Measurements from ENCODE around the gene COLEC12.
A peak's percentile ranks its signal among the peaks of the same experiment; 100 is the strongest.

COLEC12 gene

DNA sequence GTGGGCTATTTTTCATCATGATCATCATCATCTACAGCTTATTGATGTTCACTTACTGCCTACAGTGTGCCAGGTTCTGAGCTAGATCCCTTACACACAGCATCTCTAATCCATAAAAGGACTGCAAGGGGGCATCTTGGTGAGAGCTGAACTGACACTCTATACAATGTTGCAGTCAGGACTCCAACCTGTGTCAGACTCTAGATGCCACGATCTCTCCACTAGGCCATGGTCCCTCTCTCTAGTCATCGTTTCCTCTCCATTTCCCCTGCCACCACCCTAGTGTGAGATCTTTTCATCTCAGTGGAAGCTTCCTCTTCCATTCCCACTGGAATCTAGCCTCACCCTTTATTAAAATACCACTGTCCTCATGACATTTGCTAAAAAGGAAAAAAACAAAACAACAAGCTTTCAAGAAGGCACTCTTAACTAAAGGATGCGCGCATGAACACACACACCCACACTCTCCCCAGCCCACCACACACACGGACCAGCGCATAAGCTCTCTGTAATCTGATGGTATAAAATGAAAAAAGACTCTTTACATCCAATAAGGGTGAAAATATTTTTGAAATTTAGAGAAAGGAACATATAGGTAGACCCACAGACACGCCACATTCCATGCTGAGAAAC, 139.3 kb downstream of the COLEC12 start:
- TF ChIP-seq, protein P1, sequence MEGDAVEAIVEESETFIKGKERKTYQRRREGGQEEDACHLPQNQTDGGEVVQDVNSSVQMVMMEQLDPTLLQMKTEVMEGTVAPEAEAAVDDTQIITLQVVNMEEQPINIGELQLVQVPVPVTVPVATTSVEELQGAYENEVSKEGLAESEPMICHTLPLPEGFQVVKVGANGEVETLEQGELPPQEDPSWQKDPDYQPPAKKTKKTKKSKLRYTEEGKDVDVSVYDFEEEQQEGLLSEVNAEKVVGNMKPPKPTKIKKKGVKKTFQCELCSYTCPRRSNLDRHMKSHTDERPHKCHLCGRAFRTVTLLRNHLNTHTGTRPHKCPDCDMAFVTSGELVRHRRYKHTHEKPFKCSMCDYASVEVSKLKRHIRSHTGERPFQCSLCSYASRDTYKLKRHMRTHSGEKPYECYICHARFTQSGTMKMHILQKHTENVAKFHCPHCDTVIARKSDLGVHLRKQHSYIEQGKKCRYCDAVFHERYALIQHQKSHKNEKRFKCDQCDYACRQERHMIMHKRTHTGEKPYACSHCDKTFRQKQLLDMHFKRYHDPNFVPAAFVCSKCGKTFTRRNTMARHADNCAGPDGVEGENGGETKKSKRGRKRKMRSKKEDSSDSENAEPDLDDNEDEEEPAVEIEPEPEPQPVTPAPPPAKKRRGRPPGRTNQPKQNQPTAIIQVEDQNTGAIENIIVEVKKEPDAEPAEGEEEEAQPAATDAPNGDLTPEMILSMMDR (IDR thresholded peaks at IDR 0.05; ENCODE audit: insufficient read depth, low read depth, low read length, missing control alignments) = no peak
- DNase-seq (ENCODE audit: low read depth) = no peak
- no peak overlapping the region for H3K4me3 ChIP-seq (ENCODE audit: low read length)

DNA sequence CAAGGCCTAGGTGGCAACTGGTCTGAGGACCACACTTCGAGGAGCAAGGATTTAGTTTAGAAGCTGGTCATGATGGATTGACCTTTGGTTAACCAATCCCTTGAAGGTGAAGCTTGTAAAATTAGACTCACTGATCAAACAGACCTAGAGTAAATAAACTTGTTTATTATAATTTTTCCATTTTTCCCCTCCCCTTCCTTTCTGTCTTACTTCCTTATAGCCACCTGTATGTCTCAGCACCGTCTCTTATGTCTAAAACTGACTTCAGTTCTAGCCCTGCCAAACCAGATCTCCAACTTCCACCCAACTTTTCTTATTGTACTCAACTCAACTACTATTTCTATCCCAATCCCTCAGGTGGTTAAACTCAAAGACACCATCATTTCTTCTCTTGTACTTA, 139.8 kb downstream of the COLEC12 start:
- no peak overlapping the region for H3K4me3 ChIP-seq (ENCODE audit: low read length)
- TF ChIP-seq, protein P1 (IDR thresholded peaks at IDR 0.05; ENCODE audit: insufficient read depth, low read depth, low read length, missing control alignments) = no peak
- DNase-seq (ENCODE audit: low read depth) = no peak

DNA sequence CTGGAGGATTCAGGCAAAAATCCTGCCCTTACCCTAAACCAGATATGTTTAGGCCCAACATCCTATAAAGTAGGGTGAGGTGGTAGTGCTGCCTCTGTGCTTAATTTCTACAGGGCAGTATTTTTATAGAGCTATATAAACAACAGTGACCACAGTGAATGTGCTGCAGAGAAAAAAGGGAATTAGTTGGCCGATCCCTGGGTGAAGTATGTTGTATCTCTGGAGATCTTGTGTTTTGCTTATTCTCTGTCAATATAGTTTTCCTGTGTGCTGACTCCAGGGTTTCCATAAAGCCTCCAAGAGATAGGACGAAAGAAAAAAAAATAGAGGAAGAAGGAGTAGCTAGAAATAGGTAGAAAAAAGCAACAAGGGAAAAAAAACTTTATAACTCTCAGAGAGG, 143.7 kb downstream of the COLEC12 start:
- H3K4me3 ChIP-seq (ENCODE audit: low read length) = no peak overlapping the region
- TF ChIP-seq, protein P1 (IDR thresholded peaks at IDR 0.05; ENCODE audit: insufficient read depth, low read depth, low read length, missing control alignments) = no peak
- DNase-seq (ENCODE audit: low read depth) = no peak

DNA sequence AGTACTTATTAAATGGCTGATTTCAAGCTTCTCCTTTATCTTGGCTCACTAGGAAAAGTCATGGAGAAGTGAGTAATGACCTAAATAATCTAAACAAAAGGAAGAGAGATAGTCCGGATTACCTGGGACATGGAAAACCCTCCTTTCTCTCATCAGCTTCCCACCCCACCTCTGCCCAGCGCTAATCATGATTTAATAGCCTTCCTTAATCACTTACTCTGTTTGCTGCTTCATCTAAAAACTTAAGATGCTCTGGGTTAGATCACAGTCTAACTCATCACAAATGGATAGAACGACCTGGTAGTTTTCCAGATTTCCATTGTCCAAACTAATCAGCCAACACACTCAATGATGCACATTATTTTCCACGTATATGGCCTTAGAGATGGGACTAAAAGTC, 144.8 kb downstream of the COLEC12 start:
- no peak overlapping the region for H3K4me3 ChIP-seq (ENCODE audit: low read length)
- no peak for DNase-seq (ENCODE audit: low read depth)
- TF ChIP-seq, protein P1 (IDR thresholded peaks at IDR 0.05; ENCODE audit: insufficient read depth, low read depth, low read length, missing control alignments) = no peak

DNA sequence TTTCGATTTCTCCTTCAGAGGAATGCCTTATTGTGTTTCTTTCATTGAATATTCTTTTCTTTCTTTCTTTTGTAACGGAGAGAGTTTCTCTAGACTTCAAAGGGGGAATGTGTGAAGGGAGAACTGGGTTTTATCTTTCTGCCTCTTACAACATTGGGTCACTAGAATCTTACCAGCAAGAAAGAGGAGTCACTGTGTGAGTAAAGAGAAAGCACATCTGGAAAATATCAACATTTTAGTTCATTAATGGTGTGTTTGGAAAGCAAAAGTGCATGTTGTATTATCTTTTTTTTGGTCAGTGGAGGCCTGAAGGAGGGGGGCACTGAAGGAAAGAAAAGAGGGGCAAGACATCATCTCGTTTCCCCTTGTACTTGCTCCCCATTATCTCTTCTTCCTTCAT, 146.0 kb downstream of the COLEC12 start:
- no peak overlapping the region for H3K4me3 ChIP-seq (ENCODE audit: low read length)
- DNase-seq (ENCODE audit: low read depth) = no peak
- TF ChIP-seq, protein P1 (IDR thresholded peaks at IDR 0.05; ENCODE audit: insufficient read depth, low read depth, low read length, missing control alignments) = no peak

DNA sequence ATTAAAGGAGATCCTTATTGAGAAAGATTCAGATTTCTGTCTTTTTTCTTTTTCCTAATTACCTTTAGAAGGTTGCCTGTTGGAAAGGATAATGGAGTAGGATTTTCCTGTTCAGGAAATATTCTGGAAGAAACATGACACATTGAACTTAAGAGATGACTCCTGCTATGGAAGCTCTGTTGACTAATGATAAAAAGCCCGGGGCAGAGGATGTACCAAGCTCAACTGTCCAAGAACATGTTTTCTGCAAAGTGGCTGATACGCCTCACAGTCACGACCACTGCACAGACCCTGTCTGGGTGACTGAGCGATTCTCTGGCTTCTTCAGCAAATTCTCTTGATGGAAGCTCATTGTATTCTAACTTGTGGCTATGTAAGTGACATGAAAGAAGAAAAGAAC, 146.5 kb downstream of the COLEC12 start:
- TF ChIP-seq, protein P1 (IDR thresholded peaks at IDR 0.05; ENCODE audit: insufficient read depth, low read depth, low read length, missing control alignments) = no peak
- no peak overlapping the region for H3K4me3 ChIP-seq (ENCODE audit: low read length)
- peak; percentile 17 for DNase-seq (ENCODE audit: low read depth)

DNA sequence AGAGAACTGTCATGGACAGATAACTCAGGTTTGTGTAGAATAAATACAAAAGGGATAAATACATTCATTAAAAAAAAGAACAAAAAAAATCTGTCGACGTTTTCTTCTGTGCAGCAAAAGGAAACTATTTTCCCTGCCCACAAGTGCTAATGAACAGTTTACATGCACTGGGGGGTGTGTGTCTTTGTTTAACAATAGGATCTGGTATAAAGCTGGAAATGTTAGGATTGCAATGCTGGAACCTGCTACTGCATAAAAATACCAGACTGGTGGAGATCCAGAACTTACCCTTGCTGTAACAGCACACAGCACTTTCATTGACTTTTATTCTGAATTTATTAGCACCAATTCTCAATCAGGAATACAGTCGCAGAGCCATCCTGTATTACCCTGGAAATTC, 148.1 kb downstream of the COLEC12 start:
- DNase-seq (ENCODE audit: low read depth) = no peak
- TF ChIP-seq, protein P1 (IDR thresholded peaks at IDR 0.05; ENCODE audit: insufficient read depth, low read depth, low read length, missing control alignments) = no peak
- no peak overlapping the region for H3K4me3 ChIP-seq (ENCODE audit: low read length)
